GM06990 (cell line): Measurements from ENCODE around the gene TM2D3.
"Not testable (repeated sequence)": the region's sequence is repeated elsewhere in the genome, so short reads cannot be mapped to it uniquely, and the experiment has no call there.

Experiments used
- DNase-seq: peaks from one replicate; pipeline ENCODE4 v3.0.0-alpha.2; 2011; ENCODE audit not compliant: insufficient read length; ENCODE audit errors: extremely low read depth
- H3K27me3 ChIP-seq: replicated peaks from 2 replicates; pipeline ENCODE4 v1.6.0; 2011; ENCODE audit warnings: low read length; ENCODE audit not compliant: control insufficient read depth, insufficient read depth
- H3K36me3 ChIP-seq: 2 replicates; pipeline ENCODE4 v1.5.1; 2011; ENCODE audit warnings: low read length; ENCODE audit not compliant: control insufficient read depth, insufficient read depth
- H3K4me3 ChIP-seq: replicated peaks from 2 replicates; pipeline ENCODE4 v1.5.1; 2011; ENCODE audit warnings: low read depth, mild to moderate bottlenecking, control low read depth, low read length
- CTCF ChIP-seq: IDR thresholded peaks from 2 replicates; pipeline ENCODE4 v1.5.1; 2011; ENCODE audit warnings: low read length, control low read depth, mild to moderate bottlenecking, inconsistent platforms; ENCODE audit not compliant: insufficient read depth, poor library complexity, severe bottlenecking

Gene TM2D3

GRCh38 chr15:101657968-101658784 is 6.0 kb upstream of the TM2D3 start:
- H3K27me3 ChIP-seq, result no peaks in the 10 kb centered on the region
- DNase-seq, result no peak
- H3K36me3 ChIP-seq, result no peaks in the 10 kb centered on the region
- TF ChIP-seq CTCF, result no peak
- no peak overlapping the region for H3K4me3 ChIP-seq

GRCh38 chr15:101657171-101657570 is 5.0 kb upstream of the TM2D3 start:
- H3K27me3 ChIP-seq, result no peaks in the 10 kb centered on the region
- H3K36me3 ChIP-seq, result no peaks in the 10 kb centered on the region
- no peak overlapping the region for H3K4me3 ChIP-seq
- DNase-seq, result no peak
- TF ChIP-seq CTCF, result no peak

- not testable (repeated sequence) for H3K36me3 ChIP-seq, H3K4me3 ChIP-seq, H3K27me3 ChIP-seq
- peak; percentile 19 for DNase-seq
- TF ChIP-seq CTCF, result peak; percentile 59
Observed at GRCh38 chr15:101654624-101655337, 2.6 kb upstream of the TM2D3 start.

- DNase-seq, result no peak
- H3K4me3 ChIP-seq, result no peak overlapping the region
- TF ChIP-seq CTCF, result no peak
- H3K27me3 ChIP-seq, result no peaks in the 10 kb centered on the region
- H3K36me3 ChIP-seq, result no peaks in the 10 kb centered on the region
Observed at GRCh38 chr15:101654171-101654570, 2.0 kb upstream of the TM2D3 start.

GRCh38 chr15:101652786-101653430 is 727 bp upstream of the TM2D3 start:
- Histone ChIP-seq H3K27me3 (no peaks in the 10 kb centered on the region), H3K36me3 (no peaks in the 10 kb centered on the region), H3K4me3 (peak overlapping the region; percentile 79)
- no peak for TF ChIP-seq CTCF
- DNase-seq, result no peak
